ENCODE measurements around the gene ALAS1.

- no peak for TF ChIP-seq CTCF (conservative IDR thresholded peaks at IDR 0.05; ENCODE audit: low read length)
- TF ChIP-seq EZH2phosphoT487 (IDR thresholded peaks at IDR 0.05; ENCODE audit: borderline replicate concordance, low read depth, low read length), result no peak
These were observed 12.6 kb upstream of the ALAS1 start for GRCh38 chr3:52185311-52185710.

Measured in OCI-LY7 (cell line).